Activated naive CD4-positive, alpha-beta T cell treated with anti-CD3 and anti-CD28 coated beads, Interleukin-2, amount 50 U/mL, for 24 hours (primary cell): ENCODE results near the gene RYR3.

Experiments used
- H3K27ac Mint-ChIP-seq: one replicate; pipeline ENCODE4 v1.8.0; 2021; ENCODE audit warnings: mild to moderate bottlenecking, mixed read lengths
- H3K27me3 Mint-ChIP-seq: one replicate; pipeline ENCODE4 v1.8.0; 2021; ENCODE audit warnings: mixed read lengths
- H3K36me3 Mint-ChIP-seq: one replicate; pipeline ENCODE4 v1.8.0; 2021; ENCODE audit warnings: mixed read lengths
- H3K4me1 Mint-ChIP-seq: one replicate; pipeline ENCODE4 v1.8.0; 2021; ENCODE audit warnings: mixed read lengths
- H3K4me3 Mint-ChIP-seq: one replicate; pipeline ENCODE4 v1.8.0; 2021; ENCODE audit warnings: mild to moderate bottlenecking, mixed read lengths
- H3K9me3 Mint-ChIP-seq: one replicate; pipeline ENCODE4 v1.8.0; 2021; ENCODE audit warnings: mixed read lengths

RYR3 gene

DNA sequence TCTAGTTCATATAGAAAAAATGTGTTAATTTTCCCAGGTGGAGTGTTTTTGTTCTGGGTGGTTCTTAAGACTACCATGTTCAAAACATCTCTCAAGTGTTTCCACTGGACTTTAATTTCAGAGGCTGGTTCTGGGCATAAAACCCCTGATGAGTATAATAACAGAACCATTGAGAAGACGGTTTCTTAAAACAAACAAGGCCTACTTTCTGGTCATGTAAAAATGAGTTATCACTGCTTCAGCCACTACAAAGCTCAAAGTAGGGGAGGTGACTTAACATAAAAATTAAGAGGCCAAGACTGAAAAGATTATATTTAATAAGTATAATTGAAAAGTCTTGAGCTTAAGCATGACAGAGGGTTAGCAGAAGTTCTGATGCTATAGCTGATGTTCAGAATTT lies 33.8 kb downstream of the RYR3 start:
- Mint-ChIP-seq H3K4me3 (no peak overlapping the region), H3K9me3 (no peaks in the 10 kb centered on the region), H3K27me3 (no peaks in the 10 kb centered on the region), H3K27ac (no peak overlapping the region), H3K4me1 (no peaks in the 10 kb centered on the region), H3K36me3 (no peaks in the 10 kb centered on the region)

DNA sequence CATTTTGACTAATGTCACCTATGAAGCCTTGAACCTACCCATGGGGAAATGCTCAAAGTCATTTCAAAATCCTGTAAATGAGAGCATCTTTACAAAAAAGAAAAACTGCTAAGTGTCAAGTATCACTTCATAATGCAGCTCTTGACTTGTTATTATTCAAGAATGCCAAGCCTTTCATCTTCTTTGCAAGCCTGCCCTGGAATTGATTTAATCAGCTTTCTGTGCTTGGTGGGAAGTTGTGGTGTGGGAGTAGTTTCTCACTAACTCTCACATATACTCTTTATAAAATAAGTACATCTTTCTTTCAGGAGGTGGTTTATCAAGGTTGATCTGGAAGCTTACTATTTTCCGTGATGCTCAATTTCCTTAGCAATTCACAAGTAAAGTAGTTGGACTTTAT lies 43.6 kb downstream of the RYR3 start:
- Mint-ChIP-seq H3K27ac (no peak overlapping the region), H3K4me3 (no peak overlapping the region), H3K36me3 (no peaks in the 10 kb centered on the region), H3K9me3 (no peaks in the 10 kb centered on the region), H3K27me3 (peaks cover 2% of the 10 kb centered on the region), H3K4me1 (no peaks in the 10 kb centered on the region)

DNA sequence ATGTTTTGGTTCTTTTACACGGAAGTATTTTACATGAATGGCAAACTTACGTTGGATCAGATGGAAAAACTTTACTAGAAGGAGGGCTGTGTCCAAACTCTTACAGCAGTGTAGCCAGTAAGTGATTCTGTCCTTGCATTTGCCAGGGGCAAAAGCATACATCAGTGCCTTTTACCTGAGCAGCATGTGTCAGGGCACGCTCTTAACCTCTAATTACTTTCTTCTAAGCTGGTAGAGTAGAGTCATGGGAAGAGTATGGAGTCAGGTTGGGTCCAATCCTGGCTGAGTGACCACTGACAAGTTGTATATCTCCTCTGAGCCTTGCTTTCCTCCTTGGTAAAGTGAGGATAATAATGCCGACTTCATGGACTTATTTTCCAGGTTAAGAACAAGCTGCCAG lies 47.1 kb downstream of the RYR3 start:
- Mint-ChIP-seq H3K27me3 (peaks cover 4% of the 10 kb centered on the region), H3K9me3 (no peaks in the 10 kb centered on the region), H3K4me3 (no peak overlapping the region), H3K36me3 (no peaks in the 10 kb centered on the region), H3K27ac (no peak overlapping the region), H3K4me1 (no peaks in the 10 kb centered on the region)

DNA sequence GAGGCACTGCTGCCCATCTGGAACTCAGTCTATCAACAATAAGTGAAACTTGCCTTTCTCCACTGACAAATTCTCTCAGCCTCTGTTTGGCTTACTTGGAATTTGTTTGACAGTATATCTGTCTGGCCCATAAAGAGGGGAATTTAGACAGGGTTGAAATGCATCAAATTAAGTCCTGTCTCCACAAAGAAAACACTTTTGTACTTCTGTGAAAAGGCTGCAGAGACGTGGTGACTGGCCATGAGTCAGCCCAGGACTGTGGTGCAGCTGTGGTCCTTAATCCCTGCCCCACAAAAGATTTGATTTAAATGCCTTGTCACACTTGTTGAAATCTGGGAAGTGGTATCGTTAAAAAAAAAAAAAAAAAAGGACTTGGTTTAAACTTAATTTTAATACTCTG lies 47.5 kb downstream of the RYR3 start:
- Mint-ChIP-seq H3K4me3 (no peak overlapping the region), H3K4me1 (no peaks in the 10 kb centered on the region), H3K36me3 (no peaks in the 10 kb centered on the region), H3K27ac (no peak overlapping the region), H3K9me3 (no peaks in the 10 kb centered on the region), H3K27me3 (peaks cover 4% of the 10 kb centered on the region)

DNA sequence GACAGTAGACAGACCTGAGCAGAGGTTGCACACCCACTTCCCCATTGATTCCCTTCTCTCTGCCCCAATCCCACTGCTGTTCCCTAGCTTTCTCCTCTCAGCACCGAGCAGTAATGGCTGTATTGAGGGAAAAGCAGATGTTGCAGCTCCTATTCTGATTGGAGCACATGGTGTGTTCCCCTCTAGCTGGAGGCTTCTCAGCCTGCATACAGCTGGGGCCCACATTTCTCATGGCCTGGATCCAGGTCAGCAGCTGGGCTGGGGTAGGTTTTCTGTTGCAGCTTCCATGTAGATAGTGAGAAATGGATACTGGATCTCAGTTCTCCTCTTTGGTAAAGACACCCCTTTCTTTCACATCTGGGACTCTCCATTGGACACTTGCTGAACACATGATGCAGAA lies 50.1 kb downstream of the RYR3 start:
- no peak overlapping the region for H3K27ac Mint-ChIP-seq

DNA sequence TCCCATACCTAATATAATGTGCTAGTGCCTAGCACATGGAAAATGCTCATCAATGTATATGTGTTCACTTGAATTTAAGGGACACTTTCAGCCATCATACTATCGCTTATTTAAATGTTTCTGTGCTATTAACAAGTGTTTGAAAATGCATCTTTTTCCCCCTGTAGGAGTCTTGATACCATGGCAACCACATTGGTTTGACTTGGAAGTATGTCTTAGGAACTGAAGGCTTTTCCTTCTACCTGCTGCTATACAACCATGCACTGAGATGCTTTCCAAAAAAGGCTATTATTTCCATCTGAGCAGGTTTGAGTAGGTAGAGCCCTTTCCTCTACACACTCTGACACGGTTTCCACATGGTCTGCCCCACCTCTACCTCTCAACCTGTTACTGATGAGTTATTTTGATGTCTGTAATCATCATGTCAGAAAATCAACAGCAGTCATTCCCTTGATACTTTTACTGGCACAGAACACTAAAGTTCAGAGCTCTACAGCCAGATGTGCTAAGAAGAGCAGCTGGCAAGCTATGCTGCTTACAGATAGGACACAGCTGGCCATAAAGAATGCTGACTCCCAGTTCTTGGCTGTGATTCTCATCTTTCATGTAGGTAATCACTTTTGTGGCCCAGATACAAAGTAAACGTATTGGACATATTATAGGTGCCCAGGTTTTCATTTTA lies 59.3 kb downstream of the RYR3 start:
- Mint-ChIP-seq H3K27me3 (peaks cover 2% of the 10 kb centered on the region), H3K4me3 (no peak overlapping the region), H3K4me1 (no peaks in the 10 kb centered on the region), H3K27ac (no peak overlapping the region), H3K9me3 (no peaks in the 10 kb centered on the region), H3K36me3 (no peaks in the 10 kb centered on the region)

More for the DNA sequence above, 50.1 kb downstream of the RYR3 start:
- Mint-ChIP-seq H3K36me3 (no peaks in the 10 kb centered on the region), H3K9me3 (no peaks in the 10 kb centered on the region), H3K4me1 (no peaks in the 10 kb centered on the region), H3K27me3 (peaks cover 4% of the 10 kb centered on the region), H3K4me3 (no peak overlapping the region)

DNA sequence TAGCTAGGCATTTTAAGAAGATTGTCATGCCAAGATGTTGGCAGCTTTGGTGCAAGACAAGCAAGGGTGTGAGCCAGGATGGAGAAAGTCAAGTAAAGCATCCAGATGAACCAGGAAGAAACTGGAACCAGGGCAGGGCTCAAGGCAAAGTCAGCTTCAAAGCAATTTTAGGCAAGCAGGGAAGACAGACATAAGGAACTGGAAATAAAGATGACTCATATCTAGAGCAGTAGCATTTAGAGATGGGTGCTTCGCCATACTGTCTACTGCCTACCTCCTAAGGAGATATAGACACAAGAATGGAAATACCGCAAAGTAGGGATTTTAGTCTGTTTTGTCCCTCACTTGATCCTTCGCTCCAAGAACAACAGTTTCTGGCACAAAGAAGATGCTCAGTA lies 59.9 kb downstream of the RYR3 start:
- H3K4me3 Mint-ChIP-seq = no peak overlapping the region

DNA sequence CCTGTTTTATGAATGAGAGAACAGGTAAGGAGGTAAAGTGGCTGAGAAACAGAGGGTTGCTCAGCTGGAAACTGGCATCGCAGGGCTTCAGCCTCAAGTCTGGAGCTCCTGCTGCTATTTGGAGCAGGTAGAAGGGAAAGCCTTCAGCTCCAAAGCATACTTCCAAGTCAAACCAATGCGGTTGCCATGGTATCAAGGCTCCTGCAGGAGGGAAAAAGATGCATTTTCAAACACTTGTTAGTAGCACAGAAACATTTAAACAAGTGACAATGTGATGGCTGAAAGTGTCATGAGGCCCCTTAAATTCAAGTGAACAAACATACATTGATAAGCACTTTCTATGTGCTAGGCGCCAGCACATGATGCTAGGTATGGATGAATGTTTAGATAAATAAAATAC lies 60.4 kb downstream of the RYR3 start:
- H3K4me3 Mint-ChIP-seq = no peak overlapping the region
- H3K36me3 Mint-ChIP-seq = no peaks in the 10 kb centered on the region
- no peaks in the 10 kb centered on the region for H3K4me1 Mint-ChIP-seq
- H3K27ac Mint-ChIP-seq = no peak overlapping the region
- peaks cover 3% of the 10 kb centered on the region for H3K27me3 Mint-ChIP-seq
- no peaks in the 10 kb centered on the region for H3K9me3 Mint-ChIP-seq

More for the DNA sequence above, 59.9 kb downstream of the RYR3 start:
- H3K27ac Mint-ChIP-seq = no peak overlapping the region
- H3K9me3 Mint-ChIP-seq = no peaks in the 10 kb centered on the region
- no peaks in the 10 kb centered on the region for H3K4me1 Mint-ChIP-seq
- peaks cover 2% of the 10 kb centered on the region for H3K27me3 Mint-ChIP-seq
- no peaks in the 10 kb centered on the region for H3K36me3 Mint-ChIP-seq

DNA sequence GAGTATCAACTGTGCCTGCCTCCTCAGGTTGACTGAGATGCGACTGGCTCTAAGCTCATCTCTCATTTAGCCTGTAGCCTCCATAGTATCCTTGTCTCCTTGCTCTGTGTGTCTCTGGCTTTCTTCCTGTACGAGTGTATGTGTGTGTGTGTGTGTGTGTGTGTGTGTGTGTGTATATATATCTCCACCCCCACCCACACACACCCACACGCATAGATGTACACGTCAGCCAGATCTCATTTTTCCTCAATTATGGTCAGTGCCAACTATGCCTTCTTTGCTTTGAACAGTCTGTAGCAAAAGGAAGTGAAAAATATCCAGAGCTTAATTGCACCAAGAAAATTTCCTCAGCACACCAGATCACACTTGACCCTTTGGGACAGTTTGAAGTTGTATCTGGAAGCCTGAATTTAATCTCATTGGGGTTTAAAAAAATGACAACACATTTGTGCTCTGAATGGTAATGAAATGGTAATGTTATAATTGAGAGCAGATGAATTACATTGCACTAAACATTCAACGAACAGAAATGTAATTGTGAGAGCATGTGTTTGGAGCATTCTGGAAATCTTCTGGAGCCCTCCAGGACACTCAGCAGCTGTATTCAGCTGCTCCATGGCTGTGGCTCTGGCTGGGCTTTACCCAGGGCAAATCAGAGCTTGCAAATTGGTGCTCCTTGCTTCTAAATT lies 63.6 kb downstream of the RYR3 start:
- no peaks in the 10 kb centered on the region for H3K36me3 Mint-ChIP-seq
- H3K4me3 Mint-ChIP-seq = no peak overlapping the region
- H3K9me3 Mint-ChIP-seq = no peaks in the 10 kb centered on the region
- H3K4me1 Mint-ChIP-seq = no peaks in the 10 kb centered on the region
- peaks cover 5% of the 10 kb centered on the region for H3K27me3 Mint-ChIP-seq
- no peak overlapping the region for H3K27ac Mint-ChIP-seq

DNA sequence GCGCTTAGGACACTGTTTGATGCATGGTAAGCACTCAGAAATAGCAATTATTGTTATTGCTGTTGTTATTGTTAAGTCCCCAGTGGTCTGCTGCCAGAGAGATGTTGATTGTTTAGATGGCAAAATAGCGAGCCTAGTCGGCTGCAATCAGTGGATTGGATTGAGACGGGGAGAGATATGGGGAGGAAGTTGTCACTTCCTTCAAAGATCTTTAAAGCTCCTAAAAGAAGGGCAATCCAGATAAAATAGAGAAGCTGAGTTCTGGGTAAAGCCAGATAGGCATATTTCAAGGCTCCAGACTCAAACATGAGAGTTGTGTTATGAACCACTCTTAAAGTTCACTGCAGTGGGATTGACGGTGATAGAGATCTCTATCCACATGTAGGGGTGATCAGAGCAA lies 64.5 kb downstream of the RYR3 start:
- Mint-ChIP-seq H3K4me3 (no peak overlapping the region), H3K27me3 (peaks cover 5% of the 10 kb centered on the region), H3K36me3 (no peaks in the 10 kb centered on the region), H3K27ac (no peak overlapping the region), H3K4me1 (no peaks in the 10 kb centered on the region), H3K9me3 (no peaks in the 10 kb centered on the region)

DNA sequence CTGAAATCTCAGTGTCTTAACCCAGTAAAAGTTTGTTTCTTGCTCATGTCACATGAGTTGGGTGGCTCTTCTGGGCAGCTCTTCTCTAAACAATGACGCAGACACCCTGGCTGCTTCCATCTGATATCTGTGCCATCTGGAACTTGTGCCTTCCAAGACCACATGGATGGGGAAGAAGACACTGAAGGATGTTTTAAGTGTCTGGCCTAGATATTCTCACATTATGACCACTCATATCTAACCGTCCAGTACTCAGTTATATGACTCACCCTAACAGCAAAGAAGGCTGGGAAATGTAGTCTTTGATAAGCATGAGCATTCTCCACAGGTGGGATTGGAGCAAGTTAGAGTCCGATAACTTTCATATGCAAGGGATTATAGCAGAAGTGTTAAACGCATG lies 66.4 kb downstream of the RYR3 start:
- Mint-ChIP-seq H3K9me3 (no peaks in the 10 kb centered on the region), H3K36me3 (no peaks in the 10 kb centered on the region), H3K27me3 (peaks cover 11% of the 10 kb centered on the region), H3K27ac (no peak overlapping the region), H3K4me1 (no peaks in the 10 kb centered on the region), H3K4me3 (no peak overlapping the region)

DNA sequence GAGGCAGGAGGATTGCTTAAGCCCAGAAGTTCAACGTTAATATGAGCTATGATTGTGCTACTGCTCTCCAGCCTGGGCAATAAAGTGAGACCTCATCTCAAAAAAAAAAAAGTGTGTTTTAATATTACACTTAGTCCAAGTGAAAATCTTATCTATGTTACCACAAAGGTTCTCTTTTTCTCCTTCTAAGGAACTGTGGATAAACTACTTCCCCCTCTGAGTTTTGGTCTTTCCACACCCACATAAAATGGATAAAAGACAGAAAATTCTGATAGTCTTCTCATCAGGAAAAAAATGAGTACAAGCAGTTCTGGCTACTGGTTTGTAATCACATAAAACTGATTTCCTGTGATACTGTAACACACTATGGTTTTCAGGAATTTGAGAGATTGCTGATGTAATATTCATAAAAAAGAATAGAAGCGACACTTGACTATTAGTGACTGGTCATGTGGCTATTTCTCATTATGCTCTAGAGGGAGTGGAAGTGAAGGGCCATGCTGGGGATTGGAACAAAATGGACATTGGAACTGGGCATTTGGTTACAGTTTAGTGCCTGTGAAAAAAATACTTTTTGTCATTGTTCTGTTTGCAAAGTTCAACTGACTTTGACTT lies 68.2 kb downstream of the RYR3 start:
- H3K9me3 Mint-ChIP-seq = no peaks in the 10 kb centered on the region

DNA sequence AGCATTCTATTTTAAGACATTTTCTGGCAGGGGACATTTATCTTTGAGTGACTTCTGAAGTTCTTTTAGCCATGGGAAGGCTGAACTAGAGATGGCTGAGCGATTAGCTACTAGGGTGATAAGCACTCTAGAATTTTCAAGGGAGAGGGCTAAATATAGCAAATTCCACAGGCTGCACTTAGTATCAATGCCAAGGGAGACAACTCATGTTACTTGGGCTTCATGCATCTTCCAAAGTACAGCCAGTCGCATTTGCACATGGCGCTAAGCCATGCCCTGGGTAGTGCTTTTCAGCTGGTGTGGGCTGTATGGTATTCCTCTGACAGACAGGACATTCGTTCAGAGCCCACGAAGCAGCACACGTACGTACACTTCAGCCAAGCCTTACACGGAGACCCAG lies 69.6 kb downstream of the RYR3 start:
- H3K36me3 Mint-ChIP-seq = no peaks in the 10 kb centered on the region
- H3K4me1 Mint-ChIP-seq = no peaks in the 10 kb centered on the region
- no peak overlapping the region for H3K4me3 Mint-ChIP-seq
- no peak overlapping the region for H3K27ac Mint-ChIP-seq
- no peaks in the 10 kb centered on the region for H3K9me3 Mint-ChIP-seq
- peaks cover 10% of the 10 kb centered on the region for H3K27me3 Mint-ChIP-seq

More for the DNA sequence above, 68.2 kb downstream of the RYR3 start:
- Mint-ChIP-seq H3K4me1 (no peaks in the 10 kb centered on the region), H3K36me3 (no peaks in the 10 kb centered on the region), H3K27ac (no peak overlapping the region), H3K27me3 (peaks cover 10% of the 10 kb centered on the region), H3K4me3 (no peak overlapping the region)

DNA sequence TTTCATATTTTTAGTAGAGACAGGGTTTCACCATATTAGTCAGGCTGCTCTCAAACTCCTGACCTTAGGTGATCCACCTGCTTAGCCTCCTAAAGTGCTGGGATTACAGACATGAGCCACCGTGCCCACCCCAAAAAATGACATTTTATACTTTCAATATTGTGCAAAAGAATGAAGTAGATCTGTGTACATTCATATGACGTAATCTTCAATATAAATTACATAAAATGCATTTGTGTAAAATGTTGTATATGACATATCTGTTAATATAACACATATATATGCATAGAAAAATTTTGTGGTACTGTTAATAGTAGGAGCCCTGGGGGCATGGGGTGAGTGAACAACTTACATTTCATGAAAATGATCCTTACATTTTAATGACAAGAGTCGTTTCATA lies 71.7 kb downstream of the RYR3 start:
- H3K27me3 Mint-ChIP-seq = peaks cover 7% of the 10 kb centered on the region
- H3K9me3 Mint-ChIP-seq = no peaks in the 10 kb centered on the region
- no peaks in the 10 kb centered on the region for H3K4me1 Mint-ChIP-seq
- no peak overlapping the region for H3K27ac Mint-ChIP-seq
- H3K36me3 Mint-ChIP-seq = no peaks in the 10 kb centered on the region
- H3K4me3 Mint-ChIP-seq = no peak overlapping the region

DNA sequence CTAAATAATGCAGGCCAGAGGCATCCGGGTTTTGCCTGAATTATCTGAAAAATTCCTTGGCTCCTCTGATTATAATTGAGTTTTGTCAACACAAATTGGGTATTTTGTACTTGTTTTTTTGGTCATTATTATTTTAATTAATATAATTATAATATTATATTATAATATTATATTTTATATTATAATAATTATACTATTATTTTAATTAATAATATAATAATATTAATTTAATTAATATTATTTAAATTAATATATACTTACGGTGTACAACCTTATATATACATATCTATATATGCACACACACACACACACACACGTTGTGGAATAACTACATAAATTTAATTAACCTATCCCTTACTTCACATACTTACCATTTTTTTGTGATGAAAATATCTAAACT lies 73.5 kb downstream of the RYR3 start:
- Mint-ChIP-seq H3K27me3 (peaks cover 10% of the 10 kb centered on the region), H3K4me1 (no peaks in the 10 kb centered on the region), H3K27ac (no peak overlapping the region), H3K36me3 (no peaks in the 10 kb centered on the region), H3K9me3 (no peaks in the 10 kb centered on the region), H3K4me3 (no peak overlapping the region)

DNA sequence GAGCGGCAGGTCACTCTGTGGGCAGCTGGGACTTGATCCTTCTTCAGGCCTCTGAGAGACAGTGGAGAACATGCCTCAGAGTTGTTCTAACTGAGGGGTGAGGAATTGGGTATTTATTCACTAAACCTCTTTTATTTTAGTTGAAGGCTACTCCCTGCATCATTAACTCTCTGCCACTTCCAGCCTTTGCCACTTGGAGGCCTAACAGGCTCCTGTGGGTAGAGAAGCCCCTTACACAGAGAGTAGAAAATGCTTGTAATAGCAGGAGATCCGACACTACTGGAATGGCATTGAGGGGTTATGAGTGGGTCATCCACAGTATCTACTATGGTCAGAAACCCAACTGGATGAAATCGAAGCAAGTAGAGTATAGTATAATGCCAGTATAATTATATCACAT lies 81.7 kb downstream of the RYR3 start:
- Mint-ChIP-seq H3K27ac (no peak overlapping the region), H3K4me3 (no peak overlapping the region), H3K36me3 (no peaks in the 10 kb centered on the region), H3K9me3 (no peaks in the 10 kb centered on the region), H3K4me1 (no peaks in the 10 kb centered on the region), H3K27me3 (peaks cover 5% of the 10 kb centered on the region)
